Measurements from ENCODE around the gene B3GALNT2.
"Not testable (repeated sequence)": the region's sequence is repeated elsewhere in the genome, so short reads cannot be mapped to it uniquely, and the experiment has no call there.

Gene B3GALNT2

DNA sequence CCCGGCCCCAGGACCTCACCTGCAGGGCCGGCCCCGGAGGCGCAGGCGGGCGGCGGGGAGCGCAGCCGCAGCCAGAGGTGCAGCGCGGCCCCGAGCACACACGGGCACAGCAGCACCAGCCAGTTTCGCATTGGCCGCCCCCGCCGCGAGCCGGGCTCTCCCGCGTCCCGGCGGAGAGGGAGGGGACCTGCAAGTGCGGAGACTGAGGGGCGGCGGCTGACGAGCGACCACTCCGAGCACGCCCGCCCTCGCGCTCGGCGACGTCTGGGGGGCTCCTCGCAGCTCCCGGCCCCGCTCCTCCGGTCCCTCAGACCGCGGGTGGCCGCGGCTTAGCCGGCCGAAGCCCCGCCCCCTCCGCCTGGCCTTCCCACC, at the start of gene B3GALNT2:
Gene B3GALNT2 (minus strand): TSS at position 331 of the 372 bp plus-strand sequence. CDS start 200 bp downstream, at position 131.
- no peak for DNase-seq (ENCODE audit: low read depth in 2 of 2, low spot score in 1 of 2)

DNA sequence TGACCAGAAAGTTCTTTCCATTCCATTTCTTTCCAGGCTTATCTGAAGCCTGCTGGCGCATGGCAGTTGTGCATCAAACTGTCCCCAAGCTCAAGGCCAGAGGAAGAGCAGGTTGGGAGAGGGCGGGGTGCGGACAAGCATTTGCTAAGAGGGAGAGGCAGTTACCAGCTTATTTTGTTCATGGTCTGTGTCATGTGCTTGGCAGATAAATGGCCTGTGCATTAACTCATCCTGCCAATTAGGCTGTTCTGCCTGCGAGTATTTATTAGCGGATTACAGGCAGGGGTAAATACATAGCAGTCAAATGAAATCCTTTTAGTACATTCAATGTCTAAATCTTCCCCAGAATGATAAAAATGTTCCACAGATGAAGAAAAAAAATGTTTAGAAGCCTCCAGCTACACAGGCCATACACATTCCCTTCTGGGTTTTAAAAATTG, 48.9 kb upstream of the B3GALNT2 start:
- no peak for DNase-seq (ENCODE audit: low read depth in 2 of 2, low spot score in 1 of 2)

DNA sequence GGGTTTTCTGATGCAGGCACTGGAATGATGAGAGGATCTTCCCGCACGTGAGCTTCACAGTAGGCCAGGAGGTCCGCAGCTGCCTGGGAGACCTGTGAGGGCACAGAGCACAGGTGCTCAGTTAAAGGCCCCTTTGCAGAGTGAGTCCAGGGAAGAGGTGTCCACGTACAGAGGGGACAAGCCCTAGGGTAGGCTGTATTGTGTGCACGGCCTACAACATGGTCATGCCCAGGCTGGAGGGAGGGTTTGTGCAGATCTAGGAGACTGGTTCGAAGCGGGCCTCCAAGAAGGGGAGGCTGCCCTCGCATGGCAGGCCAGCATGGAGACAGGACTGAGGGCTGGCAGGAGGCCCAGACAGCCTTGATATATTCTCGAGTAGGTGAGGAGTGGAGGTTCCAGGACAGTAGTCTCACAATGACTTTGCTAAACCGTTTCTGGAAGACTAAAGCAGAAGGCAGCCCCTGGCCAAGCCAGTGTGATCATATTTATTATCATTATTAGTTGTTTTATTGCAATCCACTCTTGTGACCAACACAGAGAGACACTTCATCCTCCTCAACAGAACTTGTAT, 48.0 kb upstream of the B3GALNT2 start:
- DNase-seq (ENCODE audit: low read depth in 2 of 2, low spot score in 1 of 2): no peak

DNA sequence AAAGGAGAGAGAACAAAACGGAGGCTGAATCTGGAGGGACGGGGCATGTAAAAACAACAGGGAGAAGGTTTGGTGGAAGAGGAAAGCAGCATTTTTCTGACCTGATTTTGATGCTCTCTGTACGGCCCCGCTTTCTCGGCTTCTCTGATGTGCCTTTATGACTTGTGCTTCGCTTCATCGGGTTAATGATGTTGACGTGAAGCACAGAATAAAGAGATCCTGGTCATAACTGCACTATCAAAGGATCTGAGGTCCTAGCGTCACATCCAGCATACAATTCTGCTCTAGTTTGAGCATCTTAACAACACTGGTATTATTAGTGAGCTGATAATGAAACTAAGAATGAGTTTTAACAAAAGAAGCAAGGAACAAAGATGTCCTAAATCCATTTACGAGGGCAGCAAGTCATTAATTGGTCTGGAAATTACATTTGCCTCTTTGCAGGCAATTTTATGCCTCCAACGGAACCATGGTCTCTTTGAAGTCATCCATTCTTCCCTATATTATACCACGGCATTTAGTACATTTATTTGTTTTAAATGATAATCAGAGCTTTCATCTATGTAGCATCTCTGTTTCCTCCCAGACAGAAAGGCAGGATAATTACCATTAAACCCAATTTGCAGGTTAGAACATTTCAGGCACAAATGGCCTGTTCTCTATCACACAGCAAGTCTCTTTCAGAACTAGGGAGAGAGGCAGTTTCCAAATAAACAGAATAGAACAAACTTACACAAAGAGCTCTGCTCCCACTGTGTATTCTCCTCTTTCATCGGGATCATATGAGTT, 45.3 kb upstream of the B3GALNT2 start:
- DNase-seq (ENCODE audit: low read depth in 2 of 2, low spot score in 1 of 2): no peak

DNA sequence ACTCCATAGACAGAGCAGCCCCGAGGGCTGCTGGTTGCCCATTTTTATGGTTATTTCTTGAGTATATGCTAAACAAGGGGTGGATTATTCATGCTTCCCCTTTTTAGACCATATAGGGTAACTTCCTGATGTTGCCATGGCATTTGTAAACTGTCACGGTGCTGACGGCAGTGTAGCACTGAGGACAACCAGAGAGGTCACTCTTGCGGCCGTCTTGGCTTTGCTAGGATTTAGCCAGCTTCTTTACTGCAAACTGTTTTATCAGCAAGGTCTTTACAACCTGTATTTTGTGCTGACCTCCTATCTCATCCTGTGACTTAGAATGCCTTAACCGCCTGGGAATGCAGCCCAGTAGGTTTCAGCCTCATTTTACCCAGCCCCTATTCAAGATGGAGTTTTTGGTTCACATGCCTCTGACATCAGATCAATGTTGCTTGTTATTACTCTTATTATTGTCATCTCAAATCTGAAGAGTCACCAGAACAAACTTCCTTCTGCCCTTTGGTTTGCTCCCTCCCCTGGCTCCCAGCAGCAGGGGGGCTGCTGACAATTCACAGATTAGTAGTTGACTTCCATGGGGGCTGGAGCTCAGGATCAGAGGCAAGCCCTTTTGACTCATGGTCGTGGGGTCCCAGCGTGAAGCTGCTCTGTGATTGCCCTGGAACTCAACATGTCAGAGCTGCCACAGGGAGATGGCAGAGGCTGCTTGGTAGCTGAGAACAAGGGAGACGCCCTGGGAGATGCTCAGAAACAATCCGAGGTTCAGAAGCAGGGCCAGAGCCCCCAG, 42.3 kb upstream of the B3GALNT2 start:
- not testable (repeated sequence) for DNase-seq (ENCODE audit: low read depth in 2 of 2, low spot score in 1 of 2)

DNA sequence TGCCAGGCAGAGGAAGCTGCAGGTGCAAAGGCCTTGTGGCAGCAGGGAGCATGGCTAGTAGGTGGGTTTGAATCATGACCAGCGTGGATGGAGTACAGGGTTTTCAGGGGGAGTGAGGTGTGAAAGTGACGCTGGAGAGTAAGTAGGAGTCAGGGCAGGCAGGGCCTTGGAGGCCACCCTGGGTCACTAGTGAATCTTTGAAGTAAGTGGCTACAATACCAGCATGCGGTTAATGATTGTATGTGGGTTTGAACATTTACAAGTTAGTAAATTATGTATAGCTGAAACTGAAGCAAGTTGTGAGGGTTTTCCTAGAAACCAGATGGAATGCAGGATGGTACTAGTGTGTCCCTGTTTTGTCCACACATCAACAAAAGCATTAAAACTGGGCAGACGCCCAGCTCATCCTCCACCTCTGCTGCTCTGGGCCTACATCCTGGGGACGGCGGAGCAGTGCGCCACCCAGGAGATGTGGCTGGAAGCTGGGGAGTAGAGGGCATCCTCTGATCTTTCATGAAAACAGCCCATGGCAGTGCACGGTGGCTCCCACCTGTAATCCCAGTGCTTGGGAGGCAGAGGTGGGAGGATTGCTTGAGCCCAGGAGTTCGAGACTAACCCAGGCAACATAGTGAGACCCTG, 41.2 kb upstream of the B3GALNT2 start:
- no peak for DNase-seq (ENCODE audit: low read depth in 2 of 2, low spot score in 1 of 2)

DNA sequence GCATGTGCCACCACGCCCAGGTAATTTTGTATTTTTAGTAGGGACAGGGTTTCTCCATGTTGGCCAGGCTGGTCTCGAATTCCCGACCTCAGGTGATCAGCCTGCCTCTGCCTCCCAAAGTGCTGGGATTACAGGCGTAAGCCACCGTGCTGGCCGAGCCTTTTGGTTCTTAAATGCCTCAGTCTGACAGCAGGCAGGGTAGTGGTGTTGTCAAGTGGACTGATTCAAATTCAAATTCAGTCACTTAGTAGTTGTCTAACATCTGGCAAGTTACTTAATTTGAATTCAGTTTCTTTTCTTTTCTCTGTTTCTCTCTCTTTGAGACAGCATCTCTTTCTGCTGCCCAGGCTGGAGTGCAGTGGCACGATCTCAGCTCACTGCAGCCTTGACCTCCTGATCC, 38.6 kb upstream of the B3GALNT2 start:
- not testable (repeated sequence) for DNase-seq (ENCODE audit: low read depth in 2 of 2, low spot score in 1 of 2)

DNA sequence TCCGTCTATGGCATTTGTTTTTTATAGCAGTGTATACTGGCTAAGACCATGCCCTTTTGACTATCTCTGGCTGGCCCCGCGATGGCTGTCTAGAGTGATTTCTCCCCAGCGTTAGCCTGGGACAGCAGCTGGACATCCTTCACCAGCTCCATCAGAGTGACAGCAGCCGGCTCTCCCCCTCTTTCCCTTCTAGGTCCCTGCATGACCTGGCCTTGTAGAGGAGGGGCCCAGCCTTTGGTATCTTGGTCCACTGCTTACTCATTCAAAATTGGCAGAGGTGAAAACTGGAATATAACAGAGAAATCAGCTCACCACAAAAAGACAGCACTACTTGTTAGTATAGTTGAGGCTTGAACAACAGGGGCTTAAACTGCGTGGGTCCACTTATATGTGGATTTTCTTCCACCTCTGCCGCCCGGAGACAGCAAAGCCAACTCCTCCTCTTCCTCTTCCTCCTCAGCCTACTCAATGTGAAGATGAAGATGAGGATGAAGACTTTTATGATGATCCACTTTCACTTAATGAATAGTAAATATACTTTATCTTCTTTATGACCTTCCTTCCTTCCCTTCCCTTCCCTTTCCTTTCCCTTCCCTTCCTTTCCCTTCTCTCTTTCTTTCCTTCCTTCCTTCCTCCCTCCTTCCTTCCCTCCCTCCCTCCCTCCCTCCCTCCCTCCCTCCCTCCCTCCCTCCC, 29.4 kb upstream of the B3GALNT2 start:
- DNase-seq (ENCODE audit: low read depth in 2 of 2, low spot score in 1 of 2): no peak

DNA sequence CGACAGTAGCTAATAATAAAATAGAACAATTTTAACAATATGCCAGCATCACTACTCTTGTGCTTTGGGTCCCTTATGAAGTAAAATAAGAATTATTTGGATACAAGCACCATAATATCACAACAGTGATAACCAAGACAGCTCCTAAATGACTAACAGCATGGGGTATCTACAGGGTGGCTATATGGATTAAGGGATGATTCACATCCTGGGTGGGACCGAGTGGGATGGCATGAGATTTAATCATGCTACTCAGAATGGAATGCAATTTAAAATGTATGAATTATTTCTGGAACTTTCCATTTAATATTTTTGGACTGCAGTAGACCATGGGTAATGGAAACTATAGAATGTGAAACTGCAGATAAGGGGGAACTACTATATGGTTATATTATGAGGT, 28.1 kb upstream of the B3GALNT2 start:
- DNase-seq (ENCODE audit: low read depth in 2 of 2, low spot score in 1 of 2): no peak

DNA sequence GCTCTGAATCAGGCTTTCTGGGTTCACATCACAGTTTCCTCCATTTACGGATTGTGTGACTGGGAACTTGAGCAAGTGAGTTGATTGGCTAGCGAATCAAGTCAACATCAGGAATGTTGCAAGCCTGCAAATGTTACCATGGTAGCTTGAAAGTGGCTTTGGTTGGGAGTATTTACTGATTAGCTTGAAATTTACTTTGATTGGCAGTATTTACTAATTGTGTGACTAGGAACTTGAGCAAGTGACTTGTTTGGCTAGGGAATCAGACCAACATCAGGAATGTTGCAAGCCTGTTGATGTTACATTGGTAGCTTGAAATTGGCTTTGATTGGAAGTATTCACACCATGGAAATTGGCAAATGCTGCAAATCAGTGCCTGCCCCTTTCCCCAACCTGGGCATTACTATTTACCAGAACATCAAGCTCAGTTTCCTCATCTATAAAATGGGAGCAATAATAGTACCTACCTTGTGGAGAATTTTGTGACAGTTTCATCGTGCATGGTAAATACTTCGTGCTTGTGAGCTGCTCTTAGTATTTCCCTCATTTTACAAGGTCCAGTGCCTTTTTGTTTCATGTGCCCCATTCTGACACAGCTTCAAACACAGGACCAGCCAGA, 23.1 kb upstream of the B3GALNT2 start:
- DNase-seq (ENCODE audit: low read depth in 2 of 2, low spot score in 1 of 2): no peak

DNA sequence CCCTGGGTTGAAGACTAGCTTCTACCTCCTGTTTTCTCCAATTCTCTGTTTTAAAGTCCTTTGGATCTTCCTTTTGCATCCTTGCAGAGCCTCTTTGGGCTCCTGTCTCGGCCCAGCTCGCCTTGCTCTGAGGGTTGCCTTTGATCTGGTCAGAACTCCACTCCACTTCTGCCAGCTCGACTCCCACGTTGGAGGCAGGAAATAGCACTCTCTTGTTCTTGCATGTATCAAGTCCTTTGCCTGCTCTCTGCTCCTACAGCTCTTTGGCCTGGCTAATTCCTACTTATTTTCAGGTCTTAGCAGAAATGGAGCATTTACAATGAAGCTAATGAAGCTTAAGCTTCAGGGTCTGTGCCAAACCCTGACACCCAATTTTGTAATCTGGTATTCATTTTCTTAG, 21.1 kb upstream of the B3GALNT2 start:
- DNase-seq (ENCODE audit: low read depth in 2 of 2, low spot score in 1 of 2): no peak

DNA sequence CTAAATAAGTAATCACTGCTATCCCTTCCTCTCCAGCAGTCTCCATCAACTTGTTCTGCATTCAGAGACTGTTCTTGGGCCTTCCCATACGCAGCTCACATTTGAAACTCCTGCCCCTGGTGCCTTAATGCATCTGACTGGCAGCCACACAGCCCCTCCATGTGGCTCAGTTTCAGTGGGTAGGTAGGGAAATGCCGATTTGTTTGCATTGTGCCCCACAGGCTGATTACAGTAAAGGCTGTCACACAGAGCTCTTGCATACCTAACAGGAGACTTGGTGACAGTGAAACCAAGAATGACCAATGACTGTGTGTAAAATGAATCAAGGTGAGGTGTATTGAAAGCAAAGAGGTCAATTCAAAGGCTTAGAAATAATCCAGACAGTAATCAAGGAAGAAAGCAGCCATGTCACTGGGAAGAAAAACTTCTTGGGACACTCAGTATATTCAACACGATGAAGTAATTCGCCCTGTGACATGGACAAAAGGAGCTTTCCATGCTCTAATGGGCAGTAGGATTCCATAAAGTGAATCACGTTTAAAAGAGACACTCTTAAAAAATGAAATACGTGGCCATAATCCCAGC, 12.7 kb upstream of the B3GALNT2 start:
- DNase-seq (ENCODE audit: low read depth in 2 of 2, low spot score in 1 of 2): no peak

DNA sequence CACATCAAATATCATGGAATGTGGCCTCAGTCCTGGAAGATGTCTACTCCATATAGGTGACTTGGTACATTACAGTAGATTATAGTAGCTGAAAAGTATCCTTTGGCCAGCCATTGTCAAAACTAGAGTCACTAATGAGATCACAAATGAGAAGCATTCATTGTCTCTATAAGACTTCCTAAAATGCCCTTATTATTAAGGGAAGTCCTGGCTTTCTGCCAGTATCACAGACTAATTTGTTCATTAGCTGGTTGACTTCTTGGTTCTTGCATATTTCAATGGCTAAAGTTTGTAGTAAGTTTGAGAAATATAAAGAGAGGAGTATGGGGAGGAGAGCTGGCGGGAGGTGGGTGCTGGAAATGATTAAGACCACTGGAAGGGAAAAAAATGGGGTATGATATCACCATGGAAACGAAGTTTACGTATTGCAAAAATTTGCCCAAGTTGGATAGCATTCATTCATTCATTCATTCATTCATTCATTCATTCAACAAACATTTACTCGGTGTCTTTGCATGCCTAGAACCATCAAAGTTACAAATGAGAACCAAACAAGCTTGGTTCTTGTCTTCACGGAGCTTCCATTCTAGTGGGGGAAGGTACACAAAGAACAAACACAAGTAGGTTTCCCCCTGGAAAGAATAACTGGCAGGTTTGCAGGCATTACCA, 11.7 kb upstream of the B3GALNT2 start:
- DNase-seq (ENCODE audit: low read depth in 2 of 2, low spot score in 1 of 2): no peak

DNA sequence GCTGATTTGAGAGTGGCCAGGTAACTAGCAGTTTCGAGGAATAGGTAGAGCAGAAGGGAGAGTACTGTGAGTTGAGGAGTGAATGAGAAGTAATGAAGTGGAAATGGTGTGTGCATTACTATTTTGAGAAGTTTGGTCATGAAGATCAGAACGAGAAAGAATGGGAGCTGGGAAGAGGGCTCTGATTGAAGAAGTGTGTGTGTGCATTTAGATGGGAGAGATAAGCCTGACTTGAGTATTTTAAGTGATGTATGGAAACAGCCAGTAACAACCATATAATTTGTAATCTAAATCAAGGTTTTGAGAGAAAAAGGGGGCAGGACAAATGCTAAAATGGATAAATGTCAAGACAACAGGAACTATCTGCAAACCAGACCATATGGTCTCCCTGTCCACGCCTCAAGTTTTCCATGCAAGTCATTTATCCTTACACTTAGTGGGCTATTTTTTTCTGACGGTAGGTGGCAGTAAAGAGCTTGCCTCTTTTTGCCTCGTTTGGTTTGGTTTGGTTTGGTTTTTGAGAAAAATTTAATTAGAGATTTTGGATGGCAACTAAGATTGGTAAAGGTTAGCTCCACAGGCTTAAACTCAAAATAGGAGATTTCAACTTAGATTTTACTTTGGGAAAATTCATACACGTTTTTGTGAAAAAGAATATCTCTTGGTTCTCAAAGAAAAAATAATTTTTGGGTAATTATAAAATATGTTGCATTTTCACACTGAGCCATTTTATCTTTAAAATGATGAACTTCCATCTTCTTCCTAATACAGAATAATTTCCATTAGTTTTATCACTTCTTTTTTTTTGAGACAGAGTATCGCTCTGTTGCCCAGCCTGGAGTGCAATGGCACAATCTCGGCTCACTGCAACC, 9.5 kb upstream of the B3GALNT2 start:
- DNase-seq (ENCODE audit: low read depth in 2 of 2, low spot score in 1 of 2): peak in 1 of 2 donors; percentile 11

DNA sequence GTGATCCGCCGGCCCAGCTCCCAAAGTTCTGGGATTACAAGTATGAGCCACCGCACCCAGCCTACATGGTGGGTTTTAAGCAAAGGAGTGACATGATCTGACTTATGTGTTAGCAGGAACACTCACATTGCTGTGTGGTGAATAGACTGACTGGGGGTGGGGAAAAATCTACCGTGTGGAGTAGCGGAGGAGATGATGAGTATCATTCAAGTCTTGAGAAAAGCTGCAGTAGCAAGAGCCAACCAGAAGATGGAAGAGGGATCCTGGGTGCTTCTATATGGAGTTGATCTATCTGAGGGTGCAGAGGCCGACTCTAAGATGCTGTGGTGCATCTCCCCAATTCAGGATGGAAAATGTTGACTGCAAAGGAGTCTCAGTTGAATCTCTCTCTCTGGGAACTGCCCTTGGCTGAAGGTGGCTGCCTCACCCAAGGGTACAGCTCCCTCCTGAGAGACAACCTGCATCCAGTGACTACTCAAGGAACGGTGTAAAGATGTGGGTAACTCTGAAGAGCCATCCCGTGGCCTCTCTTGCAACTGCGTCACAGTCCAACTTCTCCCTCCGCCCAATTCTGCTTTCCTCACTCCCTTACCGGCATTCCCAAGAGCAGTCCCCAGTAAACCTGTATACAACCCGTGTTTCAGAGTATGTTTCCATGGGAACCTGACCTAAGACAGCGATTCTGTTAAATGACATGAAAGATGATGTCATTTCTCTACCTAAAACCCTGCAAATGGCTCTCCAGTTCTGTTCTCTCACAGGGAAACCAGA, 7.4 kb upstream of the B3GALNT2 start:
- no peak for DNase-seq (ENCODE audit: low read depth in 2 of 2, low spot score in 1 of 2)

DNA sequence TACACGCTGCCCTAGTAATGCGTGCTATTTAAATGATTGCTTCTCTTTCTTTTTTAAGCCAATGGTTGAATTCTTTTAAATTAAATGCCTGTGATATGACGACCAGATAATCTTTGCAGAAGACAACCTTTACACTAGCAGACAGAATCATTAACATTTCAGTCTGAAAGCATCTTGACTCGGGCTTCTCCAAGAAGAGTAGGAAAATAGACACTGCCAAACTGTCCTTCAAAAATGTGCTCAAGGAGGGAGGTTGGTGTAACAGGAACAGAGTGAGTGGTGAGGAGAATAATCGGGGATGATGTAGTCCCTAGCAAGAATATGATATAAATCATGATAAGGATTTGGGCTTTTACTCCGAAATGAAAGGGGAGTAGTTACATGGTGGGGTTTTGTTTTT, 6.6 kb upstream of the B3GALNT2 start:
- DNase-seq (ENCODE audit: low read depth in 2 of 2, low spot score in 1 of 2): no peak

DNA sequence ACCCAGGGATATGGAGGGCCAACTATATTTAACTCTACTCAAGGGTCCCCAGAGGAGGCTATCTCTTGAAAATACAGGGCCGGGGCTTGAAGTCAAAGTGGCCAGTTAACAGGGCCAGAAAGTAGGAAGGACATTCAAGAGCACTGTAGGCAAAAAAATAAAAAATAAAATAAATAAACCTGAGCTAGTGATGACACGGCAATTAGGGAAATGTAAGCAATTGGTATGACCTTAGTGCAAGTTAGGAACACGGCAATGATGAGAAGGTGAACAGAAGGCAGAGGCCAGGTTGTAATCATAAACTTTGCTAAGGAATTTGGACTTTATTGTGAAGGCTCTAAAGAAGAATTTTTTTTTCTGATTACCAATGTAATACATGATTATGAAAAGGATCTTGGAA, 3.4 kb upstream of the B3GALNT2 start:
- no peak for DNase-seq (ENCODE audit: low read depth in 2 of 2, low spot score in 1 of 2)
